RWPE1 (cell line): ENCODE results near the gene AKR1C1.
"Not testable (repeated sequence)": the region's sequence is repeated elsewhere in the genome, so short reads cannot be mapped to it uniquely, and the experiment has no call there.

Experiments
- CTCF ChIA-PET: fragments of 350-600 bp; sonication (Branson Sonifier 250); formaldehyde crosslinking; extraction: SDS; loops from one replicate; lab custom pipeline; 2021; lab: Yijun Ruan, JAX
- POLR2A ChIA-PET: fragments of 400-600 bp; formaldehyde crosslinking; extraction: SDS; loops from one replicate; lab custom pipeline; 2020; ENCODE audit warnings: antibody characterized with exemption; ENCODE audit not compliant: low non-redundant PET; lab: Yijun Ruan, JAX
- DNase-seq: peaks from one replicate; pipeline ENCODE4 v3.0.0; 2012; ENCODE audit warnings: low spot score
- H3K27ac ChIP-seq: fragments of 450-650 bp; 2 replicates; pipeline ENCODE4 v1.5.1; 2017
- CTCF ChIP-seq: fragments of 450-650 bp; conservative IDR thresholded peaks from 2 replicates; pipeline ENCODE4 v1.5.1; 2017; ENCODE audit warnings: low read depth, mild to moderate bottlenecking

The AKR1C1 gene

GRCh38 chr10:5014936-5015335, 51.7 kb downstream of the AKR1C1 start:
- no peak for DNase-seq
- CTCF ChIA-PET = no interaction called here
- TF ChIP-seq CTCF = no peak
- POLR2A ChIA-PET = no interaction called here
- no peak overlapping the region for H3K27ac ChIP-seq

GRCh38 chr10:5018134-5018533, 54.9 kb downstream of the AKR1C1 start:
- ChIA-PET CTCF (no interaction called here), POLR2A (no interaction called here)
- TF ChIP-seq CTCF = no peak
- no peak for DNase-seq
- no peak overlapping the region for H3K27ac ChIP-seq

- DNase-seq, POLR2A ChIA-PET, CTCF ChIA-PET, H3K27ac ChIP-seq: not testable (repeated sequence)
These were observed 55.6 kb downstream of the AKR1C1 start for GRCh38 chr10:5018671-5019277.

- POLR2A ChIA-PET, H3K27ac ChIP-seq, CTCF ChIA-PET, DNase-seq: not testable (repeated sequence)
These were observed 56.8 kb downstream of the AKR1C1 start for GRCh38 chr10:5019770-5020612.

- CTCF ChIA-PET = interaction anchor here (0.6 kb wide), 1 partner anchor 120 kb away, joined by 3 read pairs; no protein-coding TSS in a partner anchor
- POLR2A ChIA-PET, DNase-seq: not testable (repeated sequence)
- 0 out of 2 replicates have a peak overlapping the region, but pooled peaks have one; percentile 42 for H3K27ac ChIP-seq
These were observed 58.5 kb downstream of the AKR1C1 start for GRCh38 chr10:5021624-5022290.

- no peak for DNase-seq
- no peak for TF ChIP-seq CTCF
- no peak overlapping the region for H3K27ac ChIP-seq
- ChIA-PET POLR2A (no interaction called here), CTCF (no interaction called here)
These were observed 60.1 kb downstream of the AKR1C1 start for GRCh38 chr10:5023177-5023805.

- DNase-seq, CTCF ChIA-PET: not testable (repeated sequence)
These were observed 62.3 kb downstream of the AKR1C1 start for GRCh38 chr10:5025461-5025881.

GRCh38 chr10:5030989-5031388, 67.8 kb downstream of the AKR1C1 start:
- POLR2A ChIA-PET = no interaction called here
- CTCF ChIA-PET = interaction anchor here (0.6 kb wide), 1 partner anchor 250 kb away, joined by 5 read pairs; no protein-coding TSS in a partner anchor
- DNase-seq = no peak
- no peak for TF ChIP-seq CTCF
- no peak overlapping the region for H3K27ac ChIP-seq

More at GRCh38 chr10:5025461-5025881, 62.3 kb downstream of the AKR1C1 start:
- H3K27ac ChIP-seq, POLR2A ChIA-PET: not testable (repeated sequence)

- CTCF ChIA-PET = interaction anchor here (0.6 kb wide), 1 partner anchor 250 kb away, joined by 5 read pairs; no protein-coding TSS in a partner anchor
- DNase-seq, H3K27ac ChIP-seq, POLR2A ChIA-PET: not testable (repeated sequence)
These were observed 68.4 kb downstream of the AKR1C1 start for GRCh38 chr10:5031588-5031987.

GRCh38 chr10:5032444-5032843, 69.2 kb downstream of the AKR1C1 start:
- DNase-seq, POLR2A ChIA-PET, CTCF ChIA-PET: not testable (repeated sequence)
- H3K27ac ChIP-seq = peak overlapping the region; percentile 79
